Effector CD4-positive, alpha-beta T cell (primary cell): ENCODE results near the gene OR10H1.
"Not testable (repeated sequence)": the region's sequence is repeated elsewhere in the genome, so short reads cannot be mapped to it uniquely, and the experiment has no call there.

Source experiments
- DNase-seq: peaks from one replicate; pipeline ENCODE4 v3.0.0-alpha.2; 2020

Gene OR10H1

GRCh38 chr19:15828611-15829305, 13.3 kb upstream of the OR10H1 start:
- not testable (repeated sequence) for DNase-seq

GRCh38 chr19:15828121-15828610, 12.7 kb upstream of the OR10H1 start:
- no peak for DNase-seq

GRCh38 chr19:15825753-15826152, 10.3 kb upstream of the OR10H1 start:
- DNase-seq, result no peak

GRCh38 chr19:15820646-15821045, 5.2 kb upstream of the OR10H1 start:
- DNase-seq, result no peak

GRCh38 chr19:15813916-15814315, 1.5 kb downstream of the OR10H1 start:
- DNase-seq, result no peak

GRCh38 chr19:15812060-15812722, 3.3 kb downstream of the OR10H1 start:
- DNase-seq, result peak; percentile 35

- no peak for DNase-seq
Measured at GRCh38 chr19:15811476-15811875, 4.0 kb downstream of the OR10H1 start.

- no peak for DNase-seq
Measured at GRCh38 chr19:15810335-15810734, 5.1 kb downstream of the OR10H1 start.

- not testable (repeated sequence) for DNase-seq
Measured at GRCh38 chr19:15794279-15794678, 21.2 kb downstream of the OR10H1 start.

- DNase-seq, result no peak
Measured at GRCh38 chr19:15790096-15790495, 25.4 kb downstream of the OR10H1 start.

- no peak for DNase-seq
Measured at GRCh38 chr19:15788594-15789270, 26.7 kb downstream of the OR10H1 start.

GRCh38 chr19:15787611-15788155, 27.8 kb downstream of the OR10H1 start, which contains the start of gene OR10H5:
Gene OR10H5, plus strand, starts transcription at chr19:15787661. Its CDS starts 6,388 bp downstream, at chr19:15794049.
- DNase-seq, result no peak

GRCh38 chr19:15782896-15783295, 32.6 kb downstream of the OR10H1 start:
- DNase-seq, result not testable (repeated sequence)

- DNase-seq, result no peak
Measured at GRCh38 chr19:15782211-15782610, 33.3 kb downstream of the OR10H1 start.

GRCh38 chr19:15781661-15782060, 33.8 kb downstream of the OR10H1 start:
- no peak for DNase-seq

- no peak for DNase-seq
Measured at GRCh38 chr19:15780610-15781418, 34.6 kb downstream of the OR10H1 start.

- DNase-seq, result no peak
Measured at GRCh38 chr19:15779756-15780476, 35.5 kb downstream of the OR10H1 start.

- DNase-seq, result no peak
Measured at GRCh38 chr19:15776991-15777970, 38.2 kb downstream of the OR10H1 start.

GRCh38 chr19:15776264-15776663, 39.2 kb downstream of the OR10H1 start:
- no peak for DNase-seq

- DNase-seq, result no peak
Measured at GRCh38 chr19:15775249-15775648, 40.2 kb downstream of the OR10H1 start.
